ENCODE measurements around the gene FOXI1. TPM values are rescaled to one million over a fixed set of nuclear protein-coding genes. Genes with fewer than 3 reads are reported as not detected.
"Not testable (repeated sequence)": the region's sequence is repeated elsewhere in the genome, so short reads cannot be mapped to it uniquely, and the experiment has no call there.

Gene FOXI1
- total RNA-seq, 1 experiment from 2014 or later = not detected

DNA sequence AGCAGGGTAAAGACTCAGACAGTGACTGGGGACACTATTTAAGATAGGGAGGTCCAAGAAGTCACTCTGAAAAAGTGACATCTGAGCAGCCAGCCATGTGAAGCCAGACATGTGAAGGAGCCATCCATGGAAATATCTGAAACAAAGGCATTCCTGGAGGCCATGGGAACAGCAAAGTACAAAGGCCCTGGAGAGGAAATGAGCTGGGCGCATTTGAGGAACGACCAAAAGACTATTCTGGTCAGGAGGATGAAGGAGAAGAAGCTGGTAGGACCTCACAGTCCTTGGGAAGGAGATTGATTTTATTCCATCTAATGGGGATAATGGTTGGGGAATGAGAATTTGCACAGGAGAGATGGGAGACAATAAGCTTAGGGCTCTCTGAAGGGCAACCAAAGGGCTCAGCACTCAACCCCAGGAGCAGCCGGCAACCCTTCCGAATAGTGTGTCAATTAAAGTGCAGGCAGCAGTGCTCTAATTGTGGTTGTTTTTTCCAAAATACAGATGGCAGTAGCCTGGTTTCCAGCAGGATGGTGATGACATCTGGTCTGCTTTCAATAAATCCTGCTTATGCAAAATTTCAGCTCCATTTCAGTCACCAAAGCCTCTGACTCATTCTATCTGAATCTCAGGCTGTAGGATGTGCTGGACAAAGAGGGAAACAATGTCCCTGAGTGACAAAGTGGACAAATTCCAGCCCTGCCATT is 26.7 kb downstream of the FOXI1 start:
- Histone ChIP-seq H3K27ac (no peak overlapping the region), H3K4me1 (no peaks in the 10 kb centered on the region), H3K4me3 (no peak overlapping the region), H3K9me3 (replicated peaks) (no peaks in the 10 kb centered on the region), H3K36me3 (no peaks in the 10 kb centered on the region), H3K27me3 (no peaks in the 10 kb centered on the region)
- no peak for DNase-seq

DNA sequence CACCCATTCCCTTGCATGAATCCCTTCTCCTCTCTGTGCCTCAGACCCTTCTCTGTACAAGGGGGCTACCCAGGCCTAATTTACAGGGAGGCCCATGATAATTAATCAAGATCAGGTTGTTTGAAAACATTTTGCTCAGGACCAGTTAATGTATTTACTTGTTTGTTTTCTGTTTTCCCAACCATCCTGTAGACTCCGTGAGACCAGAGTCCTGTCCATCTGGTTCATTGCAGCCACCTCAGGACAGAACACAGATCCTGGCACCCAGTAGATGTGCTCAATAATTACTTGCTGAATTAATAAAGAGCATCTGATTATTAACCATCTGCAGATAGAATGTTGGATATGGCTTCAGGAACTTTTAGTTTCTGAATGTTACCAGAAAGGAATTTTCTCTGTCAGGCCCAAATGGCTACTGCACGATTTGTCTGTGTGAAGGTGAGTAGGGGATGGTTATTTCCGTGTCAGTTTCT is 27.3 kb downstream of the FOXI1 start:
- Histone ChIP-seq H3K36me3 (no peaks in the 10 kb centered on the region), H3K27me3 (no peaks in the 10 kb centered on the region), H3K9me3 (replicated peaks) (no peaks in the 10 kb centered on the region), H3K4me3 (no peak overlapping the region), H3K27ac (no peak overlapping the region), H3K4me1 (no peaks in the 10 kb centered on the region)
- DNase-seq = no peak

DNA sequence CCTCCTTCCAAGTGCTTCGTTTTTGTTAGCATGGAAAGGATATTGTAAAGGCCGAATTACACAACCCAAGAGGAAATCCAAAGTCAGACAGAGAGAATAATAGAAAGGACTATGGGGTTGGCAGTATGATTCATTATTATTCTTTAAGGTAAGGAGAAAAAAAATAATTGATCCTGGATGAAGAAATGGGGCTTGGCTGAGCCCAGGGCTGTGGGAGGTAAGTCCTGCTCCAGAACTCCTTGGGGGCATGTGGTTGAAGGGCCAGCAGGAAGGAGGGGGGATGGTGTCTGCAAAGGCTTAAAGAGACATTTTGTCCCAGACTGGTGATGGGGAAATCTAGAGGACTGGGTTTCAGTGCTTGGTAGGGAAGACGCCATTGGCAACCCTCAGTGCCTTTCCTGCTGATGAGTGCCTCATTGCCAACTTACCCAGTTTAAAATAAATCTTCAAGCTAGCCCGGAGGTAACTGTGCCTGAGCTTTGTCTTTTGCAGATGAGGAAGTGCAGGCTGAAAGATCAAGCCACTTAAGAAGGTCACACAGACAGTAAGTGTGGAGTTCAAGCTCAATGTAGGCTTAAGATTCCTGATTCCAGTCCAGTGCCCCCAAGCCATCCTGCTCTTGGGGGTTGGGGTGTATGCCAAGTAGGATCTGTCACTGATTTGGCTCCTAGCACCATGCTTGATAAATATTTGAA is 30.2 kb downstream of the FOXI1 start:
- Histone ChIP-seq H3K4me1 (no peaks in the 10 kb centered on the region), H3K4me3 (no peak overlapping the region), H3K9me3 (replicated peaks) (no peaks in the 10 kb centered on the region), H3K27ac (no peak overlapping the region), H3K27me3 (no peaks in the 10 kb centered on the region), H3K36me3 (no peaks in the 10 kb centered on the region)
- DNase-seq = no peak

DNA sequence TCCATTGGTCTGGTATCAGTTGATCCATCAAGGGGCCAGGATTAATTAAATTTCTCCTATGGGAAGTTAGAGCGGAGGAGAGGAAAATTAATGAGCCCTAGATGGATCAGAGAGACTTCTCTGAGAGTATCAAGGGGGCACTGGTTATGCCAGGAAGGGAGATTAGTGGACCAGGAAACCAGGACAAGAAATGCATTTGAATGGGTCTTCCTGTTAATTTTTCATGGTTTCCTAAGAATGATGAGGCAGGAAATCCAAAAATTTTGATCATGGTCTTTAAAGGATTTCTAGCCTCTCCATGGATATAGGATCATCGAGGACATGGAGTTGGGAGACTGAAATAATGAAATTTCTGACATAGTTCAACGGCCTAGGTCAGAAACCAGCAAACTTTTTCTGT is 30.8 kb downstream of the FOXI1 start:
- no peaks in the 10 kb centered on the region for H3K9me3 ChIP-seq (replicated peaks)
- no peaks in the 10 kb centered on the region for H3K27me3 ChIP-seq
- no peaks in the 10 kb centered on the region for H3K36me3 ChIP-seq
- no peak overlapping the region for H3K27ac ChIP-seq
- H3K4me3 ChIP-seq = no peak overlapping the region
- no peaks in the 10 kb centered on the region for H3K4me1 ChIP-seq
- no peak for DNase-seq

DNA sequence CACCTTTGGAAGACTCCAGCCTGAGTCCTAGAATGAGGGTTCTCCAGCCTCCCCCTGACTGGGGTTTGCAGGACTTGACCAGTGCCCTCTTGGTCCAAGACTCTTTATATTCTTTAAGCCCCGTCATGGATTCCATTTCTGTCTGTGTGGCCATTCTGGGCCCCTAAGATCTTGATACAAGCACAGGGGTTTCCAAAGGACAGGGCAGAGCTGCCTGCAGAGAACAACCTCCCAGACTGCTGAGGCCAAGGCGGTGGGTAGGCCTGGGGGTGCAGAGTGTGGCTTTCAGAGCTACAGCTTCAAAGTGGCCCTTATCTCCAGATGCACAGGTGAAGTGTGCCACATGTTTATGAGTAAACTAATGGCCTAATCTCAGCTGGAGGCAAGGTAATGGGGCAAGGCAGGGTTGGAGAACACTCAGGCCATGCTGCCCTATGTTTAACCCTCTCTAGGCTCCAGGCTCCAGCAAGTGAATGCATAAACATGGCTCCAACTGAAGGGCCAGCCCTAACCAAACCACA is 32.1 kb downstream of the FOXI1 start:
- Histone ChIP-seq H3K36me3 (no peaks in the 10 kb centered on the region), H3K27me3 (no peaks in the 10 kb centered on the region), H3K4me3 (no peak overlapping the region), H3K4me1 (no peaks in the 10 kb centered on the region), H3K27ac (no peak overlapping the region), H3K9me3 (replicated peaks) (no peaks in the 10 kb centered on the region)
- DNase-seq = no peak

DNA sequence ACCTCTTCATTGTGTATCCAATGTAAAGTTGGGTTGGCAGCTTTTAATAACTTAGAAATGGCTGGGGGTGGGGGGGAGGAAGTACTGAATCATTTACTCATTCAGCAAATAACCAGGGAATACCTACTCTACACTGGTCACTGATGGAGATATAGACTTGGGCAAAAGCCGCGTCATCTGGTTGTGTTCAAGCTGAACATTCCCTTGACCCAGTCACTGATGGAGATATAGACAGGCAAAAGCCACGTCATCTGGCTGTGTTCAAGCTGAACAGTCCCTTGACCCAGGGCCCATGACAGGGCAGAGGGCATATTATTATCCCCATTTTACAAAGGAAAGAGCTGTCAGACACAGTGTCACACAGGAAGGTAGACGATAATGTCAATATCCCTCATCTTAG is 32.6 kb downstream of the FOXI1 start:
- Histone ChIP-seq H3K9me3 (replicated peaks) (no peaks in the 10 kb centered on the region), H3K27me3 (no peaks in the 10 kb centered on the region), H3K27ac (no peak overlapping the region), H3K4me1 (no peaks in the 10 kb centered on the region), H3K36me3 (no peaks in the 10 kb centered on the region), H3K4me3 (no peak overlapping the region)
- no peak for DNase-seq

DNA sequence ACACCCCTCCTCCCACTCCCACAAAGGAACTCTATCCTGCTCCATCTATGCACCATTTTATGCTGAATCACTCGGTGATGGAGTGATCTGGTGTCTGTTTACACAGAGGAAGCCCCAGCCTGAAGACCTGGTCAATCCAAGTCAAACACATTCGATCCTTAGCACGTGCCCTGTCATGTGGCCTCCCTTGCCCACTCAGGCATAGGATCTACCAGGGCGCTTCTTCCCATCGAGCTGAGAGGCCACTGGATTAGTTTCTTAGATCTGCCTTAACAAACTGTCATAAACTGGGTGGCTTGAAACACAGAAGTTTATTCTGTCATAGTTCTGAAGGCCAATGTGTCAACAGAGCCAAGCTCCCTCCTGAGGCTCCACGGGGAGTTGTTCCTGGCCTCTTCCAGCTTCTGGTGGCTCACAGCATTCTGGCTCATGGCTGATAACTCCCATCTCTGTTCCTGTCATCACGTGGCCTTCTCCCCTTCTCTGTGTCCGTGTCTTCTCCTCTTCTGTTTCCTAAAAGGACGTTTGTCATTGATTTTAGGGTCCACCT is 34.2 kb downstream of the FOXI1 start:
- Histone ChIP-seq H3K27ac (no peak overlapping the region), H3K36me3 (no peaks in the 10 kb centered on the region), H3K4me1 (no peaks in the 10 kb centered on the region), H3K27me3 (no peaks in the 10 kb centered on the region), H3K9me3 (replicated peaks) (no peaks in the 10 kb centered on the region), H3K4me3 (no peak overlapping the region)
- no peak for DNase-seq

DNA sequence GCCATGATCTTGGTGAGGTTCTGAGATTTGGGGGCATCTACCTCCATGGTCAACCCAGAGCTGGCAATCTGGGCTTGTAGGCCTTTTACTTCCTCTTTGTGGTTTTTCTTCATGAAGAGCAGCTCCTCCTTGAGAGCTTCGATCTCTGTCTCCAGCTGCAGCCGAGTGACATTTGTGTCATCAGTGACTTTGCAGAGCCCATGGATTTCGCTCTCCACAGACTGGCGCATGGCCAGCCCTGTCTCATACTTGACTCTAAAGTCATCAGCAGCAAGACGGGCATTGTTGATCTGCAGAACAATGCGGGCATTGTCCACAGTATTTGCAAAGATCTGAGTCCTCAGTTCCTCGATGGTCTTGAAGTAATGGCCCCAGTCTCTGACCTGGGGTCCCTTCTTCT is 35.5 kb downstream of the FOXI1 start:
- DNase-seq = not testable (repeated sequence)

DNA sequence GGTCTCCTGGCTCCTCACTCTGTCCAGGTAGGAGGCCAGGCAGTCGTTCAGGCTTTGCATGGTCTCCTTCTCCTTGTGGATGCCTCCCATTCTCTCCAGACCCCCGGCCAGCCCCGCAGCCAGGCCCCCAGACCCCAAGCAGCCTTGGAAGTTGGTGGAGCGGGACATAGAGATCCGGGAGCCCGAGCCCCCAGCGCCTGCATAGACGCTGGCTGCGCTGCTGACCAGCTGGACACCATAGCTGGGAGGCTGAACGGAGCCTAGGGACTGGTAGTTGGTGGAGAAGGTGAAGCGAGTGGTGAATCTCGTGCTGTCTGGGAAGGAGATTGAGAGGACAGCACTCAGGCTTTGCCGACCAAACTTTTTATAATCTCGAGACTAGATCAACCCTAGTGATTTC is 35.9 kb downstream of the FOXI1 start:
- DNase-seq = no peak
- H3K36me3 ChIP-seq = no peaks in the 10 kb centered on the region
- H3K27me3 ChIP-seq = no peaks in the 10 kb centered on the region
- H3K9me3 ChIP-seq (replicated peaks) = no peaks in the 10 kb centered on the region
- no peaks in the 10 kb centered on the region for H3K4me1 ChIP-seq
- H3K4me3 ChIP-seq = no peak overlapping the region
- H3K27ac ChIP-seq = no peak overlapping the region

More for the DNA sequence above, 35.5 kb downstream of the FOXI1 start:
- H3K9me3 ChIP-seq (replicated peaks); H3K27ac ChIP-seq; H3K36me3 ChIP-seq; H3K4me1 ChIP-seq; H3K27me3 ChIP-seq; H3K4me3 ChIP-seq: not testable (repeated sequence)

DNA sequence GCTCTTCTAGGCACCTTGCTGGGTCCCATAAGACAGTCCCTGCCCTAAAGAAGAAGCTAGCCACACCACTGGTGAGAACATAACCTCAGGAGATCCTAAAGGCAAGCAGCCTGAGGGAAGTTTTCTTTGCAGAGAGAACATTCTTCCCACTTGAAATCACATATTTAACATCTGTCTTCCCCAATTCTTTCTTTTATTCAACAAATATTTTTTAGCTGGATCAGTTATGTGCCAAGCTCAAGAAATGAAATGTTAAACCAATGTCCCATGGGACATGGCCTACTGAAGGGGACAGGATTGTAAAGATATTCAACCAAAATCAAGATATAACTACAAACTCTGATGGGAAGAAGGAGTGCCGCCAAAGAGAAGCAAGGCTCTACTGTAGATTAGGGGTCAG is 36.5 kb downstream of the FOXI1 start:
- no peak overlapping the region for H3K4me3 ChIP-seq
- no peak overlapping the region for H3K27ac ChIP-seq
- no peak for DNase-seq
- H3K9me3 ChIP-seq (replicated peaks) = no peaks in the 10 kb centered on the region
- H3K27me3 ChIP-seq = no peaks in the 10 kb centered on the region
- H3K36me3 ChIP-seq = no peaks in the 10 kb centered on the region
- H3K4me1 ChIP-seq = no peaks in the 10 kb centered on the region

DNA sequence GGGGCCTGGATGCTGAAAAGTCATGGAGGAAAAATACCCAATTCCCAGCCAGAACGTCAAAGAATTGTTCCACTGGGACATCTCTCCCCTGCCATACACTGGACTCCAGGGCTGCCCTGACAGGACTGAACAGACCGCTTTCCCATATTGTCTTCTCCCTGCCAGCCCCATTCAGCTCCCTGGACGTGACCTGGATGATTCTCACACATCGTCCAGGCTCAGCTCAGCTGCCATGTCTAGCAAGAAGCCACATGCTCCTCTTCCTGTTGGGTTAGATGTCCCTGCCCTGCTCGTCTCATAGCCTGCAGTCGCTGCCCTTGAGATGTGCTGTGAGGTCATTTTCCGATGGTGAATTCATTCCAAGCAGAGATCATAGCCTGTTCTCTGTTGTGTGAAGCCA is 37.4 kb downstream of the FOXI1 start:
- no peak overlapping the region for H3K27ac ChIP-seq

DNA sequence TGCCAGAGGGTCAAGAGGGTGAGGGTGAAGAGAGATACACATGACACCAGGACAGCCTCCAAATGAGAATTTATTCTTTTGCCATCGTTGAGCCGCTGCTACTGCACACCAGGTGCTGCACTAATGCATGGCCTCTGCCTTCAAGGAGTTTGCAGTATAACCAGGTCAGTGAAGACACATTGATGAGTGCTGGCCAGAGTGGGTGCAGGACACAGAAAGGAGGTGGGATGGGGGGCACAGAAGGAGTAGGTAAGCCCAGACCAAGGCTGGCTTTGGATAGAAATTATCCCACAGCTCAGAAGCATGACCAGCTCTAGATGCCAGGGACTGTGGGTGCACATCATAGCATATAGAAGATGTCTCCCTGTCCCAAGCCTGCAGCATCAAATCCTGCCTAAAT is 38.0 kb downstream of the FOXI1 start:
- H3K4me3 ChIP-seq = no peak overlapping the region
- H3K4me1 ChIP-seq = no peaks in the 10 kb centered on the region
- H3K36me3 ChIP-seq = no peaks in the 10 kb centered on the region
- no peak overlapping the region for H3K27ac ChIP-seq
- H3K9me3 ChIP-seq (replicated peaks) = no peaks in the 10 kb centered on the region
- H3K27me3 ChIP-seq = no peaks in the 10 kb centered on the region
- DNase-seq = no peak

More for the DNA sequence above, 37.4 kb downstream of the FOXI1 start:
- no peaks in the 10 kb centered on the region for H3K9me3 ChIP-seq (replicated peaks)
- no peaks in the 10 kb centered on the region for H3K27me3 ChIP-seq
- DNase-seq = no peak
- H3K36me3 ChIP-seq = no peaks in the 10 kb centered on the region
- H3K4me1 ChIP-seq = no peaks in the 10 kb centered on the region
- no peak overlapping the region for H3K4me3 ChIP-seq

DNA sequence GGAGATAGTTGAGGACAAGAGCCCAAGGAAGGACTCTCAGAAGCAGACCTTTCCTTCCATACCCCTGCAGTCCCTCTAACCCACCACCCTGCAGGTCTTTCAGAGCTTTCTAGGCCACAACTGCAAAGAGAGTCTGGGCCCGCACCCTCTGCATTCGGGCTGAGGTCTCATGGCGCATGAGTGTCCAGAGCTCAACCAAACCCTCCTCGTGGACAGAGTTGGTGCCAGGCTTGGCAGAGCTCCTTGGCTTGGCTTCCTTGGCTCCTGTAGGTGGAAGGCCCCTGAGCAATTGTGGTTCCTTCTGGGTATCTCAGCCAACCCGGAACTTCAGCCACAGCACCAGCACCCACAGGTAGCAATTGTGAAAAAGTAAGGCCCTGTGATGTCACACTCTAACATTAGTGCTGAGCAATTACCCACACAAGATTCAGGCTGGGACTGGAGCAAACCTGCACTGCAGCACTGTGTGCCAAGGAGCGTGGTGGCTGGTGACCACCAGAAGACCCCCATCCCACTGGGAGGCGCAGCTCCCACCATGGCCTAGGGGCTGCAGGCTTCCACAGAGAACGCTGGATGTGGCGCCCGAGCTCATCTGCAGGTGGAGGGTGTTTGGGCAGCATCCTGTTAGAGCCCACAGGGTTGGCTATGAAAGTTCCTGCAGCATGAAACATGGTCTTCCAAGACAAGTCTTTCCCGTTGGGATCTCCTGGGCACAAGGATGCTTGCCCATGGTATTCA is 38.8 kb downstream of the FOXI1 start:
- no peak overlapping the region for H3K27ac ChIP-seq
- H3K9me3 ChIP-seq (replicated peaks) = no peaks in the 10 kb centered on the region
- no peak for DNase-seq
- H3K4me1 ChIP-seq = no peaks in the 10 kb centered on the region
- no peak overlapping the region for H3K4me3 ChIP-seq
- H3K27me3 ChIP-seq = no peaks in the 10 kb centered on the region
- H3K36me3 ChIP-seq = no peaks in the 10 kb centered on the region

DNA sequence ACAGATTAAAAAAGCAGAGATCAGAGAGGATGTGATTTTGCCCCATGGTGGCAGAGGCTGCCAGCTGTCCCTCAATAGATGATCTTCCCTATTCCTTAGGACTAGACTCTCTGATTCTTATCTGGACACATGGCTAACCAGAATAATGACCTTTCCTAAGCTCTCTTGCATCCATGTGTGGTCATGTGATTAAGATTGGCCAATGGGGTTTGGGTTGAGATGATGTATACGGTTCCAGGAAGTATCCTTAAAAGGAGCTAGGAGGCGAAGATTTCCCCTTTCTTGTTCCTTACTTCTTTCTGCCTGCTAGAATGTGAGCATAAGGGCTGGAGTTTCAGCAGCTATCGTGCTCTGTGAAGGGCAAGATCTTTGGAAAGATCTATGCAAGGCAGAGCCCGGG is 39.8 kb downstream of the FOXI1 start:
- Histone ChIP-seq H3K36me3 (no peaks in the 10 kb centered on the region), H3K27me3 (no peaks in the 10 kb centered on the region), H3K4me1 (no peaks in the 10 kb centered on the region), H3K9me3 (replicated peaks) (no peaks in the 10 kb centered on the region), H3K4me3 (no peak overlapping the region), H3K27ac (no peak overlapping the region)
- peak in 1 of 2 experiments; percentile 14 for DNase-seq

All from SJCRH30 (cell line).